Astrocyte (in vitro differentiated cells and primary cell): ENCODE results near the gene COLQ.

Experiments used
- EZH2 ChIP-seq: IDR thresholded peaks from 2 replicates; pipeline ENCODE4 v1.6.1; 2012; ENCODE audit warnings: mild to moderate bottlenecking, low read length, inconsistent platforms; ENCODE audit not compliant: insufficient read depth
- TF ChIP-seq, protein P1 (sequence below): IDR thresholded peaks from 2 replicates; pipeline ENCODE4 v1.5.1; 2011; ENCODE audit warnings: low read depth, mild to moderate bottlenecking, inconsistent platforms, low read length, moderate library complexity; ENCODE audit not compliant: insufficient read depth

DNA sequence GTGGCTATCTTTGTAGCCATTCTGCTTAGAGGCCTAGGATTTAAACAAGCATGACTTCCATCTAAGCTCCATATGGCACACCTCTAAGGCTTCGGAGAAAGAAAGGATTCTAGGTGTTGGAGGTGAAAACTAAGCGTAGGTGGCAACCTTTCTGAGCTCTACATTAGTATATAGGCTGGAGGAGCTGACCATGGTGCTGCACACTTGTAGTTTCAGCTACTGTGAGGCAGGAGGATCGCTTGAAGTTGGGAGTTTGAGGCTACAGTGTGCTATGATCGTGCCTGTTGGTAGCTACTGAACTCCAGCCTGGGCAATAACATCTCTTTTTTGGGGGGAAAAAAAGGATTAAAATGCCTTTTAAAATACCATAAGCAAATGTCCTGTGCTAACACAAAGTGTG lies 86.8 kb downstream of the COLQ start:
- TF ChIP-seq, protein P1, sequence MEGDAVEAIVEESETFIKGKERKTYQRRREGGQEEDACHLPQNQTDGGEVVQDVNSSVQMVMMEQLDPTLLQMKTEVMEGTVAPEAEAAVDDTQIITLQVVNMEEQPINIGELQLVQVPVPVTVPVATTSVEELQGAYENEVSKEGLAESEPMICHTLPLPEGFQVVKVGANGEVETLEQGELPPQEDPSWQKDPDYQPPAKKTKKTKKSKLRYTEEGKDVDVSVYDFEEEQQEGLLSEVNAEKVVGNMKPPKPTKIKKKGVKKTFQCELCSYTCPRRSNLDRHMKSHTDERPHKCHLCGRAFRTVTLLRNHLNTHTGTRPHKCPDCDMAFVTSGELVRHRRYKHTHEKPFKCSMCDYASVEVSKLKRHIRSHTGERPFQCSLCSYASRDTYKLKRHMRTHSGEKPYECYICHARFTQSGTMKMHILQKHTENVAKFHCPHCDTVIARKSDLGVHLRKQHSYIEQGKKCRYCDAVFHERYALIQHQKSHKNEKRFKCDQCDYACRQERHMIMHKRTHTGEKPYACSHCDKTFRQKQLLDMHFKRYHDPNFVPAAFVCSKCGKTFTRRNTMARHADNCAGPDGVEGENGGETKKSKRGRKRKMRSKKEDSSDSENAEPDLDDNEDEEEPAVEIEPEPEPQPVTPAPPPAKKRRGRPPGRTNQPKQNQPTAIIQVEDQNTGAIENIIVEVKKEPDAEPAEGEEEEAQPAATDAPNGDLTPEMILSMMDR: no peak
- TF ChIP-seq EZH2: no peak
